Measurements from ENCODE around the gene ITPKC. TPM values are rescaled to one million over a fixed set of nuclear protein-coding genes. Genes with fewer than 3 reads are reported as not detected.

The ITPKC gene
- total RNA-seq, 2 donors from 2014 or later = 15.8 to 22.0 TPM

GRCh38 chr19:40682431-40682964 is 34.4 kb upstream of the ITPKC start:
- Histone ChIP-seq H3K27me3 (no peaks in the 10 kb centered on the region), H3K4me1 (no peaks in the 10 kb centered on the region), H3K27ac (no peak overlapping the region), H3K4me3 (no peak overlapping the region), H3K9me3 (no peaks in the 10 kb centered on the region), H3K9ac (ENCODE audit: low read depth in 2 of 2, low read length in 2 of 2) (no peak overlapping the region), H3K36me3 (no peaks in the 10 kb centered on the region)
- no peak for TF ChIP-seq CTCF (IDR thresholded peaks at IDR 0.05)
- intact Hi-C loops (cut with DNase I) = no loop called here
- no peak for DNase-seq

- H3K4me1 ChIP-seq = no peaks in the 10 kb centered on the region
- no peak overlapping the region for H3K9ac ChIP-seq (ENCODE audit: low read depth in 2 of 2, low read length in 2 of 2)
- no peaks in the 10 kb centered on the region for H3K9me3 ChIP-seq
- no peaks in the 10 kb centered on the region for H3K36me3 ChIP-seq
- intact Hi-C loops (cut with DNase I) = no loop called here
- H3K27me3 ChIP-seq = no peaks in the 10 kb centered on the region
- DNase-seq = no peak
- TF ChIP-seq CTCF (IDR thresholded peaks at IDR 0.05) = no peak
- H3K27ac ChIP-seq = no peak overlapping the region
- H3K4me3 ChIP-seq = no peak overlapping the region
Measured at GRCh38 chr19:40683437-40683836, 33.5 kb upstream of the ITPKC start.

- intact Hi-C loops (cut with DNase I) = no loop called here
- DNase-seq = no peak
Measured at GRCh38 chr19:40684280-40684679, 32.6 kb upstream of the ITPKC start.

GRCh38 chr19:40685016-40685526 is 31.8 kb upstream of the ITPKC start:
- DNase-seq = no peak
- intact Hi-C loops (cut with DNase I) = no loop called here

More at GRCh38 chr19:40684280-40684679, 32.6 kb upstream of the ITPKC start:
- H3K27ac ChIP-seq = no peak overlapping the region
- H3K36me3 ChIP-seq = no peaks in the 10 kb centered on the region
- H3K9ac ChIP-seq (ENCODE audit: low read depth in 2 of 2, low read length in 2 of 2) = no peak overlapping the region
- no peak overlapping the region for H3K4me3 ChIP-seq
- no peak for TF ChIP-seq CTCF (IDR thresholded peaks at IDR 0.05)
- H3K27me3 ChIP-seq = no peaks in the 10 kb centered on the region
- no peaks in the 10 kb centered on the region for H3K9me3 ChIP-seq
- H3K4me1 ChIP-seq = no peaks in the 10 kb centered on the region

GRCh38 chr19:40685563-40685962 is 31.3 kb upstream of the ITPKC start:
- DNase-seq = no peak
- H3K36me3 ChIP-seq = no peaks in the 10 kb centered on the region

More at GRCh38 chr19:40685016-40685526, 31.8 kb upstream of the ITPKC start:
- Histone ChIP-seq H3K36me3 (no peaks in the 10 kb centered on the region), H3K27ac (no peak overlapping the region), H3K4me3 (no peak overlapping the region), H3K9me3 (no peaks in the 10 kb centered on the region), H3K27me3 (no peaks in the 10 kb centered on the region), H3K9ac (ENCODE audit: low read depth in 2 of 2, low read length in 2 of 2) (no peak overlapping the region), H3K4me1 (no peaks in the 10 kb centered on the region)
- no peak for TF ChIP-seq CTCF (IDR thresholded peaks at IDR 0.05)

More at GRCh38 chr19:40685563-40685962, 31.3 kb upstream of the ITPKC start:
- no peak for TF ChIP-seq CTCF (IDR thresholded peaks at IDR 0.05)
- Histone ChIP-seq H3K4me1 (no peaks in the 10 kb centered on the region), H3K9ac (ENCODE audit: low read depth in 2 of 2, low read length in 2 of 2) (no peak overlapping the region), H3K4me3 (no peak overlapping the region), H3K27ac (no peak overlapping the region), H3K27me3 (no peaks in the 10 kb centered on the region), H3K9me3 (no peaks in the 10 kb centered on the region)
- intact Hi-C loops (cut with DNase I) = no loop called here
